GM12892 (cell line): ENCODE results near the gene HSPA14.

Experiments
- POLR2A ChIP-seq: IDR thresholded peaks from 2 replicates; pipeline ENCODE4 v1.6.1; 2011; ENCODE audit warnings: low read depth, low read length, control low read depth
- POLR2AphosphoS5 ChIP-seq: IDR thresholded peaks from 2 replicates; pipeline ENCODE4 v1.6.1; 2011; ENCODE audit warnings: low read depth, low read length, control low read depth

DNA sequence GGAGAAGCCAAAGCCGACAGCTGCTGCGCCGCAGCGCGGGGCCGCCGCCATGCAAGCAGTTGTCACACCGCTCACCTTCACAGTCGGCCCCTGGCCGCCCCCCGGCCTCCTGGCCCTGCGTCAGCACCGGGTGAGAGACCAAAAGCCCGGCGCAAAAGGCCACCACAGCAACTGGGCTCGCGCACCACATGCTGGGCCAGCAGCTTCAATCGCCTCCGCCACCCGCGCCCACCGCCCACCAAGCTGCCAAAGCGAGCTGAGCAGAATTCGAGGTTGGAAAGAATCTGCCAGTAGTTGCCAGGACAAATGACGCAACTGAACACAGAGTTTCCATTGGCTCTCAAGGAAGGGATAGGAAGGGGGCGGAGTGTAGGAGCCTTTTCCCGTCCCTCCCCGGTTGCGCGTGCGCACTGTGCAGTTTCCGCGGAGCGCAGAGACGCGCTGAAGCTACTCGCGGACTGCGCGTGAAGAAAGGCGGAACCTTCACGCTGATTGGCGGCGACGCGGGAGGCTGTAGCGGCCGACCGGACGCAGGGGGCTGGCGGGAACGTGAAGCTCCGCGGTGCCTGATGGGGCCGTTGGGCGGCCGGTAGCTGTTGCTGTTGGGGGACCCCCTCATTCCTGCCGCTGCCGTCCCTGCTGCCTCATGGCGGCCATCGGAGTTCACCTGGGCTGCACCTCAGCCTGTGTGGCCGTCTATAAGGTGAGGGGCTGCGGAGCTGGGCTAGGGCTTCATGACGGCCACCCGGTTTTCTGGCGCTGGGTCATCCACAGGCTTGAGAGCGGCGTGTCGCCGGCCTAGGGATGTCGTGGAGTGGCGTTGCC lies at the start of gene HSPA14, which contains the start of the genes CDNF and MSANTD7:
- TF ChIP-seq POLR2A (peak; percentile 96), POLR2AphosphoS5 (peak; percentile 89)
